HepG2 (cell line): Measurements from ENCODE around the gene TBL3. TPM values are rescaled to one million over a fixed set of nuclear protein-coding genes. Genes with fewer than 3 reads are reported as not detected.

ENCODE experiments used
- CENPT ChIP-seq: sonication (generic); formaldehyde crosslinking; IDR thresholded peaks from 2 replicates; pipeline ENCODE4 v1.8.0; 2022; ENCODE audit warnings: low read depth, mild to moderate bottlenecking, moderate library complexity, missing genetic modification reagents
- CTCF ChIP-seq: sonication (generic); formaldehyde crosslinking; IDR thresholded peaks from 2 replicates; pipeline ENCODE4 v1.5.0; 2020; ENCODE audit warnings: mild to moderate bottlenecking, missing genetic modification reagents, moderate library complexity
- DPF2 ChIP-seq: sonication (generic); formaldehyde crosslinking; IDR thresholded peaks from 2 replicates; pipeline ENCODE4 v1.4.0; 2020; ENCODE audit warnings: mild to moderate bottlenecking, low read depth, missing genetic modification reagents, borderline replicate concordance
- GATAD2A ChIP-seq: IDR thresholded peaks from 2 replicates; pipeline ENCODE4 v1.6.1; 2016
- HNF4A ChIP-seq: sonication (generic); formaldehyde crosslinking; IDR thresholded peaks from 2 replicates; pipeline ENCODE4 v1.4.0; 2020; ENCODE audit warnings: missing genetic modification reagents
- HNRNPUL1 ChIP-seq: fragments of 200-400 bp; formaldehyde crosslinking; IDR thresholded peaks from 2 replicates; pipeline ENCODE4 v1.6.1; 2017; ENCODE audit warnings: low read depth, mild to moderate bottlenecking, low read length, moderate library complexity
- HOXA3 ChIP-seq: sonication (generic); formaldehyde crosslinking; IDR thresholded peaks from 2 replicates; pipeline ENCODE4 v1.5.0; 2020; ENCODE audit warnings: missing genetic modification reagents
- IKZF5 ChIP-seq: IDR thresholded peaks from 2 replicates; pipeline ENCODE4 v1.6.1; 2018; ENCODE audit warnings: missing genetic modification reagents, mild to moderate bottlenecking, missing compliant biosample characterization
- NAIF1 ChIP-seq: sonication (generic); formaldehyde crosslinking; IDR thresholded peaks from 2 replicates; pipeline ENCODE4 v1.5.0; 2020; ENCODE audit warnings: mild to moderate bottlenecking, missing genetic modification reagents, borderline replicate concordance
- NFAT5 ChIP-seq: sonication (generic); formaldehyde crosslinking; IDR thresholded peaks from 2 replicates; pipeline ENCODE4 v1.4.0; 2020; ENCODE audit warnings: missing genetic modification reagents
- RORA ChIP-seq: sonication (generic); formaldehyde crosslinking; IDR thresholded peaks from 2 replicates; pipeline ENCODE4 v1.5.0; 2020; ENCODE audit warnings: mild to moderate bottlenecking, missing genetic modification reagents, moderate library complexity
- STAT6 ChIP-seq: sonication (generic); formaldehyde crosslinking; IDR thresholded peaks from 2 replicates; pipeline ENCODE4 v1.4.0; 2020; ENCODE audit warnings: missing genetic modification reagents, mild to moderate bottlenecking, borderline replicate concordance
- TEAD3 ChIP-seq: optimal IDR thresholded peaks from 2 replicates; pipeline ENCODE3; 2016; ENCODE audit warnings: borderline replicate concordance
- ZBTB42 ChIP-seq: sonication (generic); formaldehyde crosslinking; IDR thresholded peaks from 2 replicates; pipeline ENCODE4 v1.5.0; 2020; ENCODE audit warnings: mild to moderate bottlenecking, missing genetic modification reagents
- ZEB1 ChIP-seq: IDR thresholded peaks from 2 replicates; pipeline ENCODE4 v1.6.1; 2012; ENCODE audit warnings: mild to moderate bottlenecking, low read depth, inconsistent platforms; ENCODE audit not compliant: insufficient replicate concordance
- ZNF660 ChIP-seq: sonication (generic); formaldehyde crosslinking; IDR thresholded peaks from 2 replicates; pipeline ENCODE4 v1.5.1; 2020; ENCODE audit warnings: mild to moderate bottlenecking, low read depth, missing genetic modification reagents, borderline replicate concordance
- ZNF7 ChIP-seq: IDR thresholded peaks from 2 replicates; pipeline ENCODE4 v1.6.1; 2016; ENCODE audit warnings: missing biosample characterization, missing genetic modification reagents
- ZNF747 ChIP-seq: sonication (generic); formaldehyde crosslinking; IDR thresholded peaks from 2 replicates; pipeline ENCODE4 v1.8.1; 2023; ENCODE audit warnings: missing genetic modification reagents, mild to moderate bottlenecking, borderline replicate concordance
- polyA plus RNA-seq, 8 experiments: library from polyadenylated mRNA; depleted of rRNA in 3 of 8; stranded (reverse) in 7 of 8; unstranded in 1 of 8; fragments of >200 nt; fragmentation: Illumina TruSeq in 4 of 8; extraction: Trizol in 4 of 8; gene quantifications; 2 replicates each; pipeline versions ENCODE4 v1.2.1 to v1.2.3, GENCODE V29; 2011 to 2016; ENCODE audit warnings: low read depth in 4 of 8, missing spikeins in 1 of 8, mixed read lengths in 1 of 8; ENCODE audit not compliant: insufficient read depth in 1 of 8
- total RNA-seq, 5 experiments: library from RNA; depleted of rRNA; stranded (reverse); fragments of >200 nt; fragmentation: Illumina TruSeq; extraction: Trizol; gene quantifications; 2 replicates each; pipeline ENCODE4 v1.2.3, GENCODE V29; 2016; ENCODE audit warnings: low read depth in 1 of 5

TBL3 gene
- total and polyA plus RNA-seq, 2 of the 13 experiments (the other 11 are each of a cell fraction or from before 2014, with no cell fraction given): 16.8 to 38.0 TPM

- TF ChIP-seq ZNF660 (CRISPR knock-in tag) (no peak), RORA (CRISPR knock-in tag) (no peak), ZNF7 (CRISPR knock-in tag) (no peak), ZEB1 (peak; percentile 23), HOXA3 (CRISPR knock-in tag) (peak; percentile 44; the same call in 1 of the 2 replicates), CENPT (CRISPR knock-in tag) (peak; percentile 69; the same call in 1 of the 2 replicates), NAIF1 (CRISPR knock-in tag) (no peak), HNRNPUL1 (no peak), HNF4A (CRISPR knock-in tag) (0 out of 2 replicates have a peak, but pooled peaks have one; percentile 8), DPF2 (no peak), NFAT5 (no peak), STAT6 (CRISPR knock-in tag) (no peak), CTCF (CRISPR knock-in tag) (peak; percentile 66), IKZF5 (no peak; the same call in 1 of the 2 replicates), GATAD2A (CRISPR knock-in tag) (peak; percentile 49), ZBTB42 (CRISPR knock-in tag) (no peak), ZNF747 (CRISPR knock-in tag) (no peak), TEAD3 (CRISPR knock-in tag) (peak; percentile 49)
These were observed 55.5 kb downstream of the TBL3 start (continued) for GRCh38 chr16:2027024-2028010.
